Upper lobe of left lung (tissue), 6 donors: ENCODE data around the gene TPD52L1. TPM values are rescaled to one million over a fixed set of nuclear protein-coding genes. Genes with fewer than 3 reads are reported as not detected.
A peak's percentile ranks its signal among the peaks of the same experiment; 100 is the strongest.

ENCODE experiments used
- ATAC-seq, 2 donors: fragments of 200-7000 bp; cut with Tn5 transposase; one replicate each; pipeline ENCODE4 v1.9.1; 2022; ENCODE audit warnings: mild to moderate bottlenecking in 2 of 2, moderate library complexity in 2 of 2; ENCODE audit not compliant: low FRiP score in 2 of 2
- DNase-seq, 2 donors: peaks; one replicate each; pipeline ENCODE4 v3.0.0-alpha.2; 2019 to 2020
- H3K27ac ChIP-seq, 4 donors: fragments of 200-600 bp; sonication (generic); one replicate each; pipeline ENCODE4 v1.5.1; 2016 to 2019
- H3K27me3 ChIP-seq, 4 donors: fragments of 200-600 bp; sonication (generic); one replicate each; pipeline ENCODE4 v1.5.1; 2017 to 2019
- H3K36me3 ChIP-seq, 4 donors: fragments of 200-600 bp; sonication (generic); one replicate each; pipeline ENCODE4 v1.5.1; 2016 to 2019
- H3K4me1 ChIP-seq, 4 donors: fragments of 200-600 bp; sonication (generic); one replicate each; pipeline ENCODE4 v1.5.1; 2018 to 2019
- H3K4me3 ChIP-seq, 4 donors: fragments of 200-600 bp; sonication (generic); one replicate each; pipeline ENCODE4 v1.5.1; 2017 to 2019; ENCODE audit warnings: mild to moderate bottlenecking in 2 of 4, moderate library complexity in 1 of 4
- H3K9me3 ChIP-seq, 4 donors: fragments of 200-600 bp; sonication (generic); one replicate each; pipeline ENCODE4 v1.5.1; 2018 to 2019
- CTCF ChIP-seq, 6 experiments: fragments of 450-650 bp in 4 of 6; fragments of 200-600 bp in 2 of 6; sonication (generic) in 2 of 6; IDR thresholded peaks; one replicate each; pipeline ENCODE4 v1.5.1; 2016 to 2019; ENCODE audit warnings: antibody characterized with exemption in 6 of 6
- EP300 ChIP-seq, 4 donors: sonication (generic); formaldehyde crosslinking; IDR thresholded peaks; one replicate each; pipeline ENCODE4 v1.5.1; 2017; ENCODE audit warnings: antibody characterized with exemption in 4 of 4, control low read depth in 2 of 4
- POLR2A ChIP-seq, 4 donors: fragments of 450-650 bp; IDR thresholded peaks; one replicate each; pipeline ENCODE4 v1.5.1; 2016 to 2017; ENCODE audit warnings: antibody characterized with exemption in 4 of 4, mild to moderate bottlenecking in 2 of 4
- POLR2AphosphoS5 ChIP-seq, 2 donors: sonication (generic); formaldehyde crosslinking; IDR thresholded peaks; one replicate each; pipeline ENCODE4 v1.5.1; 2017; ENCODE audit warnings: antibody characterized with exemption in 2 of 2
- WGBS, 2 donors: methylation state at CpG; one replicate each; pipeline ENCODE4 v1.1.5; 2017 to 2018; 5-methylcytosine and 5-hydroxymethylcytosine counted together
- total RNA-seq, 6 donors: library from RNA; depleted of rRNA in 4 of 6; stranded (reverse); fragments of >200 nt in 4 of 6; gene quantifications; one replicate each; pipeline versions ENCODE4 v1.1.0 to v1.2.1, GENCODE V29; 2016 to 2021
- donor health status: DM: no; HTN: no; CAD: no; lungs with moderate emphysema.
- donor health status: DM: no; HTN: yes; CAD: no; lungs with severe emphysema.

TPD52L1 gene
- 10 to 100 TPM; 15.5 to 63.4 (median 32.2) TPM for total RNA-seq

- ATAC-seq, result peak; percentile 90 to 94
- Histone ChIP-seq H3K27me3 (peaks cover 0 to 4% (median 0%) of the 10 kb centered on the region in 4 donors), H3K9me3 (no peaks in the 10 kb centered on the region), H3K4me3 (peak within 1 kb of the TSS; percentile 56 to 63 (median 60)), H3K36me3 (no peaks in the 10 kb centered on the region), H3K27ac (peak within 1 kb of the TSS in 3 of 4 donors; percentile 30 to 72 (median 66)), H3K4me1 (peaks cover 16 to 24% (median 19%) of the 10 kb centered on the region in 4 donors)
- WGBS, 2 donors, result 1 to 3% methylated on average over 7 to 32 of the region's 47 CpGs
- TF ChIP-seq POLR2A (IDR thresholded peaks at IDR 0.05) (peak in 1 of 4 donors; percentile 47), CTCF (IDR thresholded peaks at IDR 0.05) (peak; percentile 68 to 86 (median 78)), POLR2AphosphoS5 (IDR thresholded peaks at IDR 0.05) (peak in 1 of 2 donors; percentile 34), EP300 (IDR thresholded peaks at IDR 0.05) (no peak)
- peak; percentile 86 to 95 for DNase-seq
Measured at GRCh38 chr6:125153391-125154117, at the start of gene TPD52L1. TPD52L1 (plus strand) TSS chr6:125153773; CDS start chr6:125153952, 179 bp downstream.

- no peaks in the 10 kb centered on the region for H3K27me3 ChIP-seq
- H3K36me3 ChIP-seq, result no peaks in the 10 kb centered on the region
- no peak overlapping the region for H3K27ac ChIP-seq
- TF ChIP-seq POLR2A (IDR thresholded peaks at IDR 0.05), result no peak
- TF ChIP-seq POLR2AphosphoS5 (IDR thresholded peaks at IDR 0.05), result no peak
- no peak for TF ChIP-seq EP300 (IDR thresholded peaks at IDR 0.05)
- no peak for TF ChIP-seq CTCF (IDR thresholded peaks at IDR 0.05)
- H3K9me3 ChIP-seq, result no peaks in the 10 kb centered on the region
- WGBS, 2 donors, result 66 to 72% methylated on average over 4 of the region's 4 CpGs
- peaks cover 0 to under 1% (median 0%) of the 10 kb centered on the region in 4 donors for H3K4me1 ChIP-seq
- no peak overlapping the region for H3K4me3 ChIP-seq
- DNase-seq, result no peak
- ATAC-seq, result no peak
Measured at GRCh38 chr6:125104425-125104824, 49.1 kb upstream of the TPD52L1 start.

- 92 to 98% methylated on average over 5 of the region's 5 CpGs for WGBS, 2 donors
- TF ChIP-seq EP300 (IDR thresholded peaks at IDR 0.05) (no peak), POLR2A (IDR thresholded peaks at IDR 0.05) (no peak), POLR2AphosphoS5 (IDR thresholded peaks at IDR 0.05) (no peak), CTCF (IDR thresholded peaks at IDR 0.05) (no peak)
Measured at GRCh38 chr6:125107048-125107447, 46.5 kb upstream of the TPD52L1 start.

GRCh38 chr6:125107896-125108295, 45.7 kb upstream of the TPD52L1 start:
- H3K27ac ChIP-seq, result no peak overlapping the region
- WGBS, 2 donors, result 92 to 93% methylated on average over 3 of the region's 3 CpGs
- no peak overlapping the region for H3K4me3 ChIP-seq
- TF ChIP-seq POLR2AphosphoS5 (IDR thresholded peaks at IDR 0.05) (no peak), CTCF (IDR thresholded peaks at IDR 0.05) (no peak), EP300 (IDR thresholded peaks at IDR 0.05) (no peak), POLR2A (IDR thresholded peaks at IDR 0.05) (no peak)
- no peak for ATAC-seq
- DNase-seq, result no peak
- no peaks in the 10 kb centered on the region for H3K36me3 ChIP-seq
- H3K4me1 ChIP-seq, result no peaks in the 10 kb centered on the region
- H3K9me3 ChIP-seq, result peaks cover 0 to 23% (median 11%) of the 10 kb centered on the region in 4 donors
- H3K27me3 ChIP-seq, result no peaks in the 10 kb centered on the region

More at GRCh38 chr6:125107048-125107447, 46.5 kb upstream of the TPD52L1 start:
- Histone ChIP-seq H3K27me3 (no peaks in the 10 kb centered on the region), H3K27ac (no peak overlapping the region), H3K9me3 (peaks cover 0 to 19% (median 11%) of the 10 kb centered on the region in 4 donors), H3K4me3 (no peak overlapping the region), H3K36me3 (no peaks in the 10 kb centered on the region), H3K4me1 (no peaks in the 10 kb centered on the region)
- DNase-seq, result no peak
- no peak for ATAC-seq
